HuH-7 (cell line): Measurements from ENCODE around the gene CFAP74.
"Not testable (repeated sequence)": the region's sequence is repeated elsewhere in the genome, so short reads cannot be mapped to it uniquely, and the experiment has no call there.

Experiments
- DNase-seq: peaks from one replicate; pipeline ENCODE4 v3.0.0; 2011; ENCODE audit warnings: low spot score

CFAP74 gene

DNA sequence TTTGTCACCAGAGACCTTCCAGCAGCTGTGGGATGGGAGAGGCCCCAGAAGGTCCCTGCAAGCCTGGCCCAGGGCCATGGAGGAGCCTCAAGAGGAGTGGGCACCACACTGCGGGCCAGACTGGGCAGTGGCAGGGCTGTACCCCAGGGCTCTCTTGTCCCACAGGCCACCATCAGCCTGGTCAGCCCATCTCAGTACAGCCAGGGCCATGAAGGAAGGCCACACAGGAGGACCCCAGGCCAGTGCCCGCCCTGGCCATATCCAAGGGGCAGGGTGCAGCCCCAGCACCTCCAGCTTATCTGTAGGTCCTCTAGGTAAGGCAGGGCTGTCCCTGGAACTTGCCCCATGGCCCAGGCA lies 109.6 kb downstream of the CFAP74 start:
- no peak for DNase-seq

GRCh38 chr1:1893291-1893985 lies 110.1 kb downstream of the CFAP74 start:
- DNase-seq = no peak

DNA sequence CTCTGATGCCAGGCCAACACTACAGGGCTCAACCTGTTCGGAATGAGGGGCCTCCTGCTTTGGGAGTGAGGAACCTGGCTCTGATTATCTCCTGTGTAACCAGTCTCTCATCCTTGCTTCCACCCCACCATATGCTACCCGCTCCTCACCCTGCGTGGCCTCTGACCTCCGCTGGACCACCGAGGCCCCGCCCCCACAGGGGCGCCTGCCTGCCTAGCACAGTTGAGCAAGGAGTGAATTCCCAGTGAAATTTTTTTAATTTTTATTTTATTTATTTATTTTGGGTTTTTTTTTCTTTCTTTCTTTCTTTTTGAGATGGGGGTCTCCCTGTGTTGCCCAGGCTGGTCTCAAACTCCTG lies 110.8 kb downstream of the CFAP74 start:
- DNase-seq = no peak

DNA sequence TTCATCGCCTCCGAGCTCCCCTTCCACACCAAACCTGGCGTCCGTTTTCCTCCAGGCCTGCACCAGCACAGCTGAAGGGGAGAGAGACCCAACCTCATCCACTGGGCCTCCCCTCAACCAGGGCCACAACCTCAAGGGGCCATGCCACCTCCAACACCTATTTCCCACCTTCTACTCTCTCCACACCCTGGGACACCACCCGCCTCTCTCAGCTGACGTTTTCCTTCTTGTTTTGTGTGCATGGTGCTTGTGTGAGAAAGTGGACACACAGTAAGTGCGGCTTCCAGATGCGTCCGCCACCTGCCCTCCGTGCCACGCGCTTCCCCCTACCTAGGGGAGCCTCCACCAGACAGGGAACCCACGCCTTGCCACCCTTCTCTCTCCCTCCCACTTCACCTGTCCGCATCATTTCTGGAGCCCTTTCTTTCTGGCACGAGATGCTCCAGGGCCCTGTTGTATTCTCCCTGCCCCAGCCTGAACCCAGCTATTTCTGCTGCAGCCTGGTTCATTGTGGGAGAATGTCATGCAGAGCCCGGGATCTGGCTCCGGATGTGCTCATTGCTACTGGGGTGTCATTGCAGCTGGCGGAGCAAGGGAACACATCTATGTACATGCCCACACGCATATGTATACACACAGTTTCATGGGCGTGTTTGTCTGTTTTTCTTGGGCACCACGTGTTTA lies 111.4 kb downstream of the CFAP74 start:
- no peak for DNase-seq

DNA sequence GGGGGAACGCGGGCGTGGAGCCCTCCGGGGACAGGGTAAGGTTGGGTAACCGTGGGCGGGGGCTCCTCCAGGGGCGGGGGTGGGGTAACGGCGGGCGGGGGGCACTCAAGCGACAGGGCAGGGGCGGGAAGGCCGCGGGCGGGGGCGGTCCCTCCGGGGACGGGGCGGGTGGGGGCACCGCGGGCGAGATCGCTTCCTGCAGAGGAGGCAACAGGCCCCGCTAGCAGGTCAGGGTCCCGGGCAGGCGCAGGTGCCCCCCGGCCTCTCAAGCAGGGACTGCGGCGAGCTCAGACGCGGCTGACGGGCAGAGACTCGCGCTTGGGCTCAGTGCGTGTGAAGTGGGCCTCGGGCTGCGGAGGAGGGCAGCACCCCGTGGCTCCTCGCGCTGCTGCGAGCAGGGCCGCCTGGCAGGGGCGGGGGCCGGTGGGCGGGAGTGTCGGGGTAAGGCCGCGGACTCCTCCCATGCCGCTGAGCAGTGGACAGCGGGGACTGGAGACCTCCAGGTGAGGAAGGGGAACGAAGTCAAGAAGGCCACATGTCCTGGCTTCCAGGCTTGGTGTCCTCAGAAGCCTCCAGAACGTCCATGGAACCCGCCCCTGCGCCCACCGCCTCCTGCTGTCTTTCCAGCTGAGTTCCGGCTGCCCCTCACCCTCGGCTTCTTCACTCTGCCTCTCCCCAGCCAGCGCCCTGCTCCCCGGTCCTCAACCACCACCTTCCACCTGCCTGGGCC lies 112.1 kb downstream of the CFAP74 start:
- DNase-seq = peak; percentile 88

GRCh38 chr1:1890506-1891348 lies 112.9 kb downstream of the CFAP74 start, which contains the start of gene GNB1:
GNB1 (minus strand) TSS chr1:1891087; CDS start chr1:1825453, 65,634 bp downstream.
- DNase-seq = peak; percentile 93

- no peak for DNase-seq
These were observed 113.6 kb downstream of the CFAP74 start for GRCh38 chr1:1889847-1890505.

- DNase-seq = no peak
These were observed 114.4 kb downstream of the CFAP74 start for GRCh38 chr1:1889090-1889750.

DNA sequence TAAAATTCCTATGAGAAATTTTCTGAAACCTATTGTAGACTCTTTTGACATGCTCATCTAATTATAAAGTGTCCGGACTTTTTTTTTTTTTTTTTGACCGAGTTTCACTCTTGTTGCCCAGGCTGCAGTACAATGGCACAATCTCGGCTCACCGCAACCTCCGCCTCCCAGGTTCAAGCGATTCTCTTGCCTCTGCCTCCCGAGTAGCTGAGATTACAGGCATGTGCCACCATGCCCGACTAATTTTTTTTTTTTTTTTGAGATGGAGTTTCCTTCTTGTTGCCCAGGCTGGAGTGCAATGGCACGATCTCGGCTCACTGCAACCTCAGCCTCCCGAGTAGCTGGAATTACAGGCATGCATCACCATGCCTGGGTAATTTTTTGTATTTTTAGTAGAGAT lies 119.7 kb downstream of the CFAP74 start:
- not testable (repeated sequence) for DNase-seq

- no peak for DNase-seq
These were observed 120.3 kb downstream of the CFAP74 start for GRCh38 chr1:1883092-1883873.

DNA sequence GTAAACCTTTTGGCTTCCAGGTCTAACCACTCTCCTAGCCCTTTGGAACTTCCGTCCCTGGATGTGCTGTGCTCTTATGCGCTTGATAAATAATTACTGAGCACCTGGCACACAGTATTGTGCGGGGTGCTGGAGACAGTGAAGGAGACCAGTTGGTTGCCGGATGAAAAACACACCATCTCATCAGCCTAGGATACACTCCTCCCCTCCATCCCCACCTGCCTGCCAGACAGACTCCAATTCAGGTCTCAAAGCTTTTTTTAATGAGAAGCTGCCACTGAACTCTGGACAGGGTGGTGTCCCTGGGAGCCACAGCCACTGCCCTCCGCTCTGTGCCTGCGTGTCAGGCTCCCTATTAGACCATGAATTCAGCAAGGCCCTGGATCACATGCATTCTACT lies 121.9 kb downstream of the CFAP74 start:
- DNase-seq = no peak

DNA sequence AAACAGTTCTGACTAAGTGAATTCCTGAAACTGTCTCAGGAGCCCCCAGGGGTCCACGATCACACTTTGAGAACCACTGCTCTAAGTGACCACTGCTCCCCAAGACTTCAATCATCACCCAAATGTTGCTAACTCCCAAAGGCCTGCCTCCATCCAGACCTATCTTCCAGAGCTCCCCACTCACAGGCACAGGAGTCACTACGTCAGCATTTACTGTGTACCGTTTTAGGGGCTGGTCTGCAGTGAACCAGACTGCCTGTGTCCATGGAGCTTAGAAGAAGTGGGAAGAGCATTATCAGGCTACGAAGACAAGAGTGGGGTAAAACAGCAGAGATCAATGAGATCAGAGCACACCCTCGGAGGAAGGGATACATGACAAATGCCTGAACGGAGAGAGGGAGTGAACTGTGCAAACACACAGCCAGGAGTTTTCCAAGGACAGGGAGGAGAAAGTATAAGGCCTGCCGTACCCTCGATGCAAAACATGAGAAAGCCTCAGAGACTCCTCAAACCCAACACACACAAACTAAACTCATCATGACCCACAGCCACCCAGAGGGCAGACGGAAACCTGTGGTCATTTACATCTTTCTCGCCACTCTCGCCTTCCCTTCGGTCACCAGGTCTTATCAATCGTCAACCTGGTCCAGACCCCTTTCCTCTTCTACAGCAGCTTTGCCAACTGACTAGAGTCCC lies 122.8 kb downstream of the CFAP74 start:
- no peak for DNase-seq

DNA sequence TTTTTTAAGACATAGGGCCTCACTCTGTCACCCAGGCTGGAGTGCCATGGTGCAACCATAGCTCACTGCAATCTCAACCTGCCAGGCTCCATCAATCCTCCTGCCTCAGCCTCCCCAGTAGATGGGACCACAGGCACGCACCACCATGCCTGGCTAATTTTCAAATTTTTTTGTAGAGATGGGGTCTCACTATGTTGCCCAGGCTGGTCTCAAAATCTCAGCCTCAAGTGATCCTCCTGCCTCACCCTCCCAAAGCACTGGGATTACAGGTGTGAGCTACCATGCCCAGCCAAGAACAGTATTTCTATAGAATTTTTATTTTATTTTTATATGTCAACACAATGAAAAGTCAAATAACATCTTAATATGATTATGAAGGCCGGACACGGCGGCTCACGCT lies 123.6 kb downstream of the CFAP74 start:
- no peak for DNase-seq

DNA sequence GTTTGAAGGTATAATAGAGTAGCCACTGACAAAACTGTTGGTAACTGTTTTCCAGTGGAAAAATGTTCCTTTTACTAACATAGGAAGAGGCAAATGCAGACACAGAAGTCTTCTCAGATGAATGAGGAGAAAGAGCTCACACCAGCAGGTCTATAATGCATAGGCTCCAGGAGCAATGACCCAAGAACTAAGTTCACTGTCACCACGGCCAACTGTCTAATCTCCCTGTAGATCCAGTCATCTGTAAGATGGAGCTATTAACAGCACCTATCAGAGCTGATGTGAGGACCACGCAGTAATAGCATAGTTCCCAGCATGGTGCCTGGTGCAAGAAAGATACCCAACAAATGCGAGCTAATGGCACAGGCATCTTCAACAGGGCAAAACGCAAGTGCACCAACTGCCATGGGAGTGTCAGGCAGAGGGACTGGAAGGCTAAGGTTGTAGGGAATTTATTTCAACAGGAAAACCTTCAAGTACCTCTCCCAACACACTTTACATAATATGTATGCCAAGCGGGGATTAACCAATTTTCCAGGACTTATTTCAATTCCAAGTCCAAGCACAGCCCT lies 125.6 kb downstream of the CFAP74 start:
- no peak for DNase-seq

GRCh38 chr1:1876335-1876930 lies 127.2 kb downstream of the CFAP74 start:
- DNase-seq = no peak

DNA sequence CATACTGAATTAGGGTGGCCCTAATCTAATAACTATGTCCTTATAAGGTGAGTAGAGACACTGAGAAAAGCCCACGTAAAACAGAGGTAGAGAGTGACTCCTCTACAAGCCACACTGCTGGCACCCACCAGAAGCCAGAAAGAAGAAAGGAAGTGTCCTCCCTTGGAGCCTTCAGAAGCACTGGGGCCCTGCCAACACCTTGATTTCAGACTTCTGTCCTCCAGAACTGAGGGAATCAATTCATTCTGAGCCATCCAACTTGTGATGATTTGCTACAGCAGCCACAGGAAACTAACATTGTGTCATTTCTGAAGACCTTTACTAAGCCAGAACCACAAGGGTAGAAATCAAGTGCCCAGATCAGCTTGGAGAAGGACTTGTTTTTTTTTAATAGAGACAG lies 127.7 kb downstream of the CFAP74 start:
- no peak for DNase-seq

DNA sequence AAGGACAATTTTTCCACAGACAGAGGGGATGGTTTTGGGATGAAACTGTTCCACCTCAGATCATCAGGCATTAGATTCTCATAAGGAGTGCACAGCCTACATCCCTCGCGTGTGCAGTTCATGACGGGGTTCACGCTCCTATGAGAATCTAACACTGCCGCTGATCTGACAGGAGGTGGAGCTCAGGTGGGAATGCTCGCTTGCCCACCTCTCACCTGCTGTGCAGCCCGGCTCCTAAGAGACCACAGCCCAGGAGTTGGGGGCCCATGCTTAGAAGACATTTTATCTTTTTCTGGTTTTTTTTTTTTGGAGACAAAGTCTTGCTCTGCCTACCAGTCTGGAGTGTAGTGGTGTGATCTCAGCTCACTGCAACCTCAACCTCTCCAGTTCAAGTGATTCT lies 128.7 kb downstream of the CFAP74 start:
- no peak for DNase-seq

DNA sequence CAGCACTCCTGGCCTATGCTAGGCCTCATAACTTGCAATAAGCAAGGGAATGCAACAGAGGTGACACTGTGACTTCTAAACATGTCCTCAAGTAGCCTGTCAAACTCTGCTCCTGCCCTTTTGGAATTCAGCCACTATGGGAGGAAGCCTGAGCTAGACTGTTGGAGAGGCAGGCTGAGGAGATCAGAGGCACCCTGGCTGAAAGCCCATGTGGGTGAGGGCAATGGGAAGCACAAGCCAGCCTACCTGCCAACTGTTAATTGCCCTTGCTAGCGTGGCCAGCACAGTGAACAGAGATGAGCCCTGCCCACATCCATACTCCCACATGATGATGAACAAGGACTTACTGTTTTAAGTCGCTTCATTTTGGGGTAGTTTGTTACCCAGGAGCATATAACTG lies 130.4 kb downstream of the CFAP74 start:
- DNase-seq = no peak
